Progenitor cell of endocrine pancreas (in vitro differentiated cells): Measurements from ENCODE around the gene RASGEF1C. TPM values are rescaled to one million over a fixed set of nuclear protein-coding genes. Genes with fewer than 3 reads are reported as not detected.

ENCODE experiments used
- DNase-seq: peaks from one replicate; pipeline ENCODE4 v3.0.0; 2021; ENCODE audit warnings: low spot score; ENCODE audit not compliant: unreplicated experiment
- H3K27ac Mint-ChIP-seq: 2 replicates; pipeline ENCODE4 v1.8.0; 2021; ENCODE audit warnings: mild to moderate bottlenecking, moderate library complexity, mixed read lengths
- H3K27me3 Mint-ChIP-seq: 2 replicates; pipeline ENCODE4 v1.8.0; 2021; ENCODE audit warnings: mixed read lengths
- H3K36me3 Mint-ChIP-seq: 2 replicates; pipeline ENCODE4 v1.8.0; 2022; ENCODE audit warnings: mixed read lengths; ENCODE audit not compliant: insufficient read depth
- H3K4me1 Mint-ChIP-seq: 2 replicates; pipeline ENCODE4 v1.8.0; 2021; ENCODE audit warnings: low read depth, mixed read lengths
- H3K4me3 Mint-ChIP-seq: 2 replicates; pipeline ENCODE4 v1.8.0; 2021; ENCODE audit warnings: low read depth, mild to moderate bottlenecking, moderate library complexity, mixed read lengths
- H3K9me3 Mint-ChIP-seq: 2 replicates; pipeline ENCODE4 v1.8.0; 2021; ENCODE audit warnings: low read depth, mixed read lengths
- total RNA-seq: library from RNA; stranded (reverse); gene quantifications from 2 replicates; pipeline ENCODE4 v1.2.1, GENCODE V29; 2021
- TF ChIP-seq, protein P1 (sequence below): fragments of 200-600 bp; sonication (generic); IDR thresholded peaks from one replicate; pipeline ENCODE4 v1.5.0; 2021; ENCODE audit warnings: antibody characterized with exemption, mild to moderate bottlenecking; ENCODE audit not compliant: unreplicated experiment

Gene RASGEF1C
- total RNA-seq, 1 donor from 2014 or later = 1.3 TPM

GRCh38 chr5:180113660-180114303, 95.2 kb downstream of the RASGEF1C start:
- H3K27me3 Mint-ChIP-seq = no peaks in the 10 kb centered on the region
- DNase-seq = no peak
- no peak overlapping the region for H3K27ac Mint-ChIP-seq
- H3K36me3 Mint-ChIP-seq = no peaks in the 10 kb centered on the region
- H3K4me3 Mint-ChIP-seq = no peak overlapping the region
- peaks cover 4% of the 10 kb centered on the region for H3K4me1 Mint-ChIP-seq
- H3K9me3 Mint-ChIP-seq = no peaks in the 10 kb centered on the region
- TF ChIP-seq, protein P1, sequence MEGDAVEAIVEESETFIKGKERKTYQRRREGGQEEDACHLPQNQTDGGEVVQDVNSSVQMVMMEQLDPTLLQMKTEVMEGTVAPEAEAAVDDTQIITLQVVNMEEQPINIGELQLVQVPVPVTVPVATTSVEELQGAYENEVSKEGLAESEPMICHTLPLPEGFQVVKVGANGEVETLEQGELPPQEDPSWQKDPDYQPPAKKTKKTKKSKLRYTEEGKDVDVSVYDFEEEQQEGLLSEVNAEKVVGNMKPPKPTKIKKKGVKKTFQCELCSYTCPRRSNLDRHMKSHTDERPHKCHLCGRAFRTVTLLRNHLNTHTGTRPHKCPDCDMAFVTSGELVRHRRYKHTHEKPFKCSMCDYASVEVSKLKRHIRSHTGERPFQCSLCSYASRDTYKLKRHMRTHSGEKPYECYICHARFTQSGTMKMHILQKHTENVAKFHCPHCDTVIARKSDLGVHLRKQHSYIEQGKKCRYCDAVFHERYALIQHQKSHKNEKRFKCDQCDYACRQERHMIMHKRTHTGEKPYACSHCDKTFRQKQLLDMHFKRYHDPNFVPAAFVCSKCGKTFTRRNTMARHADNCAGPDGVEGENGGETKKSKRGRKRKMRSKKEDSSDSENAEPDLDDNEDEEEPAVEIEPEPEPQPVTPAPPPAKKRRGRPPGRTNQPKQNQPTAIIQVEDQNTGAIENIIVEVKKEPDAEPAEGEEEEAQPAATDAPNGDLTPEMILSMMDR = no peak

DNA sequence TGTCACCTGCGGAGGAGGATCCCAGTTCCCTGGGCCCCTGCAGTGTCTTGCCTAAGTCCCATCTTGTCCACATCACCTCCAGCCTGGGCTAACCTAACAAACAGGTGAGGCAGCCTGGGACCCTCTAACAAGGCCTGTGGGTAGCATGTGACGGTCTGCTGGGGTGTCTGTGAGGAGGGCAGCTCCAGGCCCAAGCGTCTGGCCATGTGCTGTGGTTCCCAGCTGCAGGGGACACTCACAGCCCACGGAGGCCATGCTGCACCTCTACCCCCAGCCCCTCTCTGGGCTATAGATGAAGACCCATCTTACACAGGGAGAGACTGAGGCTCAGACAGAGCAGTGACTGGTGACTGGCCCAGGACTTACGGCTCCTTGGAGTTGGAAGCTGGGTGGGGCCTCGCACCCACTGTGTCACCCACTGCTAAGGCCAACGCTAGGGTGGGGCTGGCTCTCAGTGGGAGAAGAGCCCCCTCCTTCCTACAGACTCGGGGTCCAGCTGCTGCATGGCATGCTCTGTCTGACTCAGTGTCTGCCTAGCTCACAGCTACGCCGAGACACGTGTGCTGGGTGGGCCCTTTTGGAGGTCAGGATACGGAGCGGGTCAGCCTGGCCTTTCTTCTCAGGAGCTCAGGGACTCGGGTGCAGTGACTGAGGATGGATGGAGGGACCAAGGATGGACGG, 96.7 kb downstream of the RASGEF1C start:
- Mint-ChIP-seq H3K27me3 (no peaks in the 10 kb centered on the region), H3K9me3 (peaks cover 4% of the 10 kb centered on the region), H3K27ac (no peak overlapping the region), H3K4me3 (no peak overlapping the region), H3K4me1 (peaks cover 4% of the 10 kb centered on the region), H3K36me3 (peaks cover 2% of the 10 kb centered on the region)
- DNase-seq = no peak
- TF ChIP-seq, protein P1 = no peak

GRCh38 chr5:180111273-180112002, 97.6 kb downstream of the RASGEF1C start:
- Mint-ChIP-seq H3K4me1 (peaks cover 4% of the 10 kb centered on the region), H3K27me3 (no peaks in the 10 kb centered on the region), H3K27ac (no peak overlapping the region), H3K4me3 (no peak overlapping the region), H3K9me3 (peaks cover 12% of the 10 kb centered on the region), H3K36me3 (peaks cover 2% of the 10 kb centered on the region)
- DNase-seq = no peak
- TF ChIP-seq, protein P1 = no peak

GRCh38 chr5:180109920-180110319, 99.1 kb downstream of the RASGEF1C start:
- no peaks in the 10 kb centered on the region for H3K4me1 Mint-ChIP-seq
- H3K36me3 Mint-ChIP-seq = peaks cover 2% of the 10 kb centered on the region
- TF ChIP-seq, protein P1 = no peak
- peaks cover 16% of the 10 kb centered on the region for H3K9me3 Mint-ChIP-seq
- no peak overlapping the region for H3K27ac Mint-ChIP-seq
- no peak for DNase-seq
- H3K4me3 Mint-ChIP-seq = no peak overlapping the region
- no peaks in the 10 kb centered on the region for H3K27me3 Mint-ChIP-seq

- no peak for DNase-seq
- Mint-ChIP-seq H3K27me3 (no peaks in the 10 kb centered on the region), H3K9me3 (peaks cover 16% of the 10 kb centered on the region), H3K4me1 (no peaks in the 10 kb centered on the region), H3K4me3 (no peak overlapping the region), H3K27ac (no peak overlapping the region), H3K36me3 (peaks cover 2% of the 10 kb centered on the region)
- TF ChIP-seq, protein P1 = no peak
Observed at GRCh38 chr5:180107005-180107404, 102.0 kb downstream of the RASGEF1C start.
